ENCODE measurements around the gene BBC3.
A peak's percentile ranks its signal among the peaks of the same experiment; 100 is the strongest.
"Not testable (repeated sequence)": the region's sequence is repeated elsewhere in the genome, so short reads cannot be mapped to it uniquely, and the experiment has no call there.

The BBC3 gene, protein sequence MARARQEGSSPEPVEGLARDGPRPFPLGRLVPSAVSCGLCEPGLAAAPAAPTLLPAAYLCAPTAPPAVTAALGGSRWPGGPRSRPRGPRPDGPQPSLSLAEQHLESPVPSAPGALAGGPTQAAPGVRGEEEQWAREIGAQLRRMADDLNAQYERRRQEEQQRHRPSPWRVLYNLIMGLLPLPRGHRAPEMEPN

DNA sequence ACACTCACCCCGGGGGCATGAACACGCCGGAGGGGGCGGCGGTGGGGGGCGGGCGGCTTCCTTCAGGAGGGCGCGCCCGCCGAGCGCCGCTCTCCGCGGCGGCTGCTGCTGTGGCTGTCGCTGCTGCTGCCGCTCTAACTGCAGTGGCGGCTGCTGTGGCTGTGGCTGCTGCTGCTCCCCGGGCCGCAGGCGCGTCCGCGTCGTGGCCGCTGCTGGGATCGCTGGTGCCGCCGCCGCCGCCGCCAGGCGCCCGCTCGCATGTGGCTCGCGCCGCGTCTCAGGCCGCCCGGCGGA is at the start of gene BBC3:
Gene BBC3 (minus strand): TSS at position 279 of the 294 bp plus-strand sequence. CDS start 2,768 bp downstream, outside the sequence.
- DNase-seq, result peak in 1 of 2 donors; percentile 36

DNA sequence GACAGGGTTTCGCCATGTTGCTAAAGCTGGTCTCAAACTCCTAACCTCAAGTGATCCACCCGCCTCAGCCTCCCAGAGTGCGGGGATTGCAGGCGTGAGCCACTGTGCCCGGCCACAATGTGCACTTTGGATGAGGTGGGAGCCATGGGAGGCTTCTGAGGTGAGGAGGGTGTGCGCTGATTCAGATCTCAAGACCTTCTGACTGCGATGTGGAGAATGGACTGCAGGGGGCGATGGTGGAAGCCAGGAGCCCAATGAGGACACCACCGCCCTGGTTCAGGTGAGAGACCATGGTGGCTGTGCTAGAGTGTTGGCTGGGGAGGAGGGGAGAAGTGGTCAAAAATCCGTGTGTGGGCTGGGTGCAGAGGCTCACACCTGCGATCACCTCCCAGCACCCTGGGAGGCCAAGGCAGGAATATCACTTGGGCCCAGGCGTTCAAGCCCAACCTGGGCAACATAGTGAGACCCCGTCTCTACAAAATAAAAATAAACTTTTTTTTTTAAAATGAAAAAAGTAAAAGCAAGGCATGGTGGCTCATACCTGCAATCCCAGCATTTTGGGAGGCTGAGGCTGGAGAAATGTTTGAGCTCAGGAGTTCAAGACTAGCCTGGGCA is 49.3 kb upstream of the BBC3 start:
- DNase-seq, result peak in 1 of 2 donors; percentile 66

DNA sequence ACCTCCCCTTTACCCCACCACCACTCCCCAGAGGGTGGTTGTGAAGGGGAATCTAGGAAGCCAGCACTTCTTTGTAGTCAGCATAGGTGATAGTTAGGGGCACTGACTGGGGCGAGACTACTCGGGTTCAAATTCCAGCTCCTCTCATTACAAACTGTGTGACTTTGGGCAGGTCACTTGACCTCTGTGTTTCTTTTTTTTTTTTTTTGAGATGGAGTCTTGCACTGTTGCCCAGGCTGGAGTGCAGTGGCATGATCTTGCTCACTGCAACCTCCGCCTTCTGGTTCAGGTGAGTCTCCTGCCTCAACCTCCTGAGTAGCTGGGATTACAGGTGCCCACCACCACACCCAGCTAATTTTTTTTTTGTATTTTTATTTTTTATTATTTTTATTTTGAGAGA is 45.5 kb upstream of the BBC3 start:
- DNase-seq, result not testable (repeated sequence)

DNA sequence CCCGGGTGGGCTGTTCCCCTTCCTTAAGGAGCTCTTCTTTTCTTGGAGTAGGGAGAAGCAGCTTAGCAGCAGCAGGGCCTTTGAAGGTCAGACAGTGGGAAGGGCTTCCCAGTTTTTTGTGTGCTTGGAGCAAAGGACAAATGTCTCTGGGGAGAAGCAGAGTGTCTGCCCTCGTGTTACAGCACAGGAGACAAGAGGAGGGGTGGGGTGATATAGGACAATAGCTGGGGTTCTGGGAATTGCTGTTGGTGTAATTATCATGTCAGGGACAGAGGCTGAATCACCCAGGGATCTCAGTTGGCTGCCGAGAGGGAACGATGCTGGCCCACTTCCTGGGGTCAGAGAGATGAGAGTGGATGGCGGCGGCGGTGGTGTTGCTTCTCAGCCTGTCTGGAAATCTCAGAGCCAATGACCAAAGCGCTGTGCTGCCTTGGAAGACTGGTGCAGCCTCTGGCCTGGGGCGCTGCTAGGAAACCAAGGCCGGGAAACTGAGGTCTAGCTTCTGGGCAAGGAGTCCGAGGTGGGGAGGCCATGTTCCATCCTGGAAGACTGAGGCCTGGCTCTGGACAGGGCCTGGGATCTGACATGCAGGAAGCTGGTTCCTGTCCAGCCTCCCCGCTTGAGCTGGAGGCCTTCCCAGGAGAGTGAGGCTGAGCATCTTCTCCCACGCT is 44.9 kb upstream of the BBC3 start:
- no peak for DNase-seq

DNA sequence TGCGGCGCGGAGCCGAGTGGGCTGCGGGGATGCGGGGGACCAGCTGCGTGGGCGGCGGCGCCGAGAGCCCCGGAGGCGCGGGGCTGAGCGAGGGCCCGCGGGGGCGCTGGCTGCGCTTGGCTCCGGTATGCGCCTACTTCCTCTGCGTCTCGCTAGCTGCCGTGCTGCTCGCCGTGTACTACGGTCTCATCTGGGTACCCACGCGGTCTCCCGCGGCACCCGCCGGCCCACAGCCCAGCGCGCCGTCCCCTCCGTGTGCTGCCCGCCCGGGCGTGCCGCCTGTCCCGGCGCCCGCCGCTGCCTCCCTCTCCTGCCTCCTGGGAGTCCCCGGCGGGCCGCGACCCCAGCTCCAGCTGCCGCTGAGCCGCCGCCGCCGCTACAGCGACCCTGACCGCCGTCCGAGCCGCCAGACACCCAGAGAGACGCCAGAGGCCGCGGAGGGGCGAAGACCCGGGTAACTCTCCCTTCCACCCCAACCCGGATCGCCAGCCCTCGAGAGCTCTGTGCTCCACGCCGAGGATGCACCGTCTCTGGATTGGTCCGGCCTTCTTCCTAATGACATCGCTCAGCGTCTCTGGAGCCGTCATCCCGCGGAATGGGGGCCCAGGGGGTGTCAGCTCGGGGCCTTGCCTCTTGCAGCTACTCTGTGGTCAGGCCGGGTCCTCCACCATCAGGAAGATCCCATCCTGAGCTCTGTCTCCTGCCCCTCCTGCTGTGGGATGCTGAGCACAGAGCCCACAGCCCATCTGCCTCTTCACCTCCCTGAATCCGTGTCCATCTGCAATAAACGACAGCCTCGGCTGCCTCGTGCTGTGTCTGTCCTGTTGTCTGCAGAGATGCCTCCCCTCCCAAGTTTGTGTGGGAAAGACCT is 44.1 kb upstream of the BBC3 start:
- DNase-seq, result peak in 1 of 2 donors; percentile 28

DNA sequence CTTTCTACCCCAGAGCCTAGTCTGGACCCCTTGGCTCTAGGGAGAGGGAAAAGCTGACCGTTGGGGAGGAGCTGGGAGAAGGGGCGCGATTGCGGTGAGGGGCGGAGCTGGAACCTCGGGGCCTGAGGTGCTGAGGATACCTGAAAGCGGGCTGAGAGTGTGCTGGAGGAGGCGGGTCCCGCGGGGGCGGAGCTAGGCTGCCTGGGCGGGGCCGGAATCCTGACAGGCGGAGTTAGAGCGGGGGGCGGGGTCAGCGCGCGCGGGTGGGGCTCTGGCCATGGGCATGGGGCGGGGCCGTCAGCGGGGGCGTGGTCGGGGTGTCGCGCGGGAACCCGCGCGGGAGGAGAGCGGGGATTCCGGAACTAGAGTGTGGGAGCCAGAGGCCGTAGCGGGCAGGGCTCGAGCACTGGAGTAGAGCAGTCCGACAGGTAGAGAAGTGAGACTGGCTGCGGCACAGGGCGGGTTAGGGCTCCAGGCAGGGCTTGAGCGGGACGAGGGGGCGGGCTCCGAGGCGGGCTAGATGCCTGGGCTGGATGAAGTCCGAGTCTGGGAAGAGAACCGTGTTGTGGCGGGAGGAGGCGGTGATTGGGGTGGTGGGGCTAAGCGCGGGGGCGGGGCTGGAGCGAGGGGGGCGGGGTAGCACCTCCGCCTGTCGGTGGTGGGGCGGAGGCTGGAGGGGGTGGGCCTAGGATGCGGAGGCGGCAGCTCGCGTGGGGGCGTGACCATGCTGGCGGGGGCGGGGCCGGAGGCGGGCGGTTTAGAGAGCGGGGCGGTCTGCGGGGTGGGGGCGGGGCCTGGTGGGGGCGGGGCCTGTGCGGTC is 43.3 kb upstream of the BBC3 start, which contains the start of gene INAFM1:
Gene INAFM1 (plus strand): TSS at position 815 of the 820 bp plus-strand sequence. CDS start 35 bp downstream, outside the sequence.
- DNase-seq, result peak; percentile 92 to 99

DNA sequence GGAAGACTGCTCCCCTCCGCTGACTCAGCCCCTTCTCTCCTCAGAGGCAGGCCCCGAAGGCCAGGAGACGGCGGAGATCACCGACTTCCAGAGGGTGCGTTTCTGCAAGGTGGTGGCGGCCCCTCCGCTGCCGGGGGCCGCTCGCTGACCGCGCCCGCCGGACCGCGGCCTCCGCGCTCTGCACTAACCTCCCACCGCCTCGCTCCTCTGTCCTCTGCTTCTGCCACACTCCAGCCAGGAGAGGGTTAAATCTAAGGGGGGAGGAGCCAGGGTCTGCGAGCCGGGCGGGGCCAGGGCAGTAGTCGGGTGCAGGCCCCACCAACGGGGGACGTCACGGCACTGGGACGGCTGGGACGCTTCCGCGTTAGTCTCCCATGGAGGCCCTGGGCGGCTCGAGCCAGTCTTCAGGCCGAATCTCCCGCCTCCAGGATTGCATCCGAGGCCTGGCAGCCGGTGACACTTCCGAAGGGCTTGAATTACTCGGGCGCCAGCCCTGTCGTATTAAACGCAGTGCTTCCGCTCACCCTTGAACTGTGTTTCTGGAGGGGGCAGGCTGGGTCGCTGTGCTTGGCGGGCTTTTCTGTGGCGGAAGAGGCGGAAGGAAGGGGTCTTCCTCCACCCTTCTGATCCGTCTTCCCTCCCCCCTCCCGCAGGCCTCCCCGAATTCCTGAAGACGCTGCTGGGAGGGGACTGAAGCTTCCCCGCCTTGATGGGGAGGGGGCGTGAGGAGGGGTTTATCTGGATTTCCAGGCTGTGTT is 42.5 kb upstream of the BBC3 start:
- peak; percentile 89 to 90 for DNase-seq

DNA sequence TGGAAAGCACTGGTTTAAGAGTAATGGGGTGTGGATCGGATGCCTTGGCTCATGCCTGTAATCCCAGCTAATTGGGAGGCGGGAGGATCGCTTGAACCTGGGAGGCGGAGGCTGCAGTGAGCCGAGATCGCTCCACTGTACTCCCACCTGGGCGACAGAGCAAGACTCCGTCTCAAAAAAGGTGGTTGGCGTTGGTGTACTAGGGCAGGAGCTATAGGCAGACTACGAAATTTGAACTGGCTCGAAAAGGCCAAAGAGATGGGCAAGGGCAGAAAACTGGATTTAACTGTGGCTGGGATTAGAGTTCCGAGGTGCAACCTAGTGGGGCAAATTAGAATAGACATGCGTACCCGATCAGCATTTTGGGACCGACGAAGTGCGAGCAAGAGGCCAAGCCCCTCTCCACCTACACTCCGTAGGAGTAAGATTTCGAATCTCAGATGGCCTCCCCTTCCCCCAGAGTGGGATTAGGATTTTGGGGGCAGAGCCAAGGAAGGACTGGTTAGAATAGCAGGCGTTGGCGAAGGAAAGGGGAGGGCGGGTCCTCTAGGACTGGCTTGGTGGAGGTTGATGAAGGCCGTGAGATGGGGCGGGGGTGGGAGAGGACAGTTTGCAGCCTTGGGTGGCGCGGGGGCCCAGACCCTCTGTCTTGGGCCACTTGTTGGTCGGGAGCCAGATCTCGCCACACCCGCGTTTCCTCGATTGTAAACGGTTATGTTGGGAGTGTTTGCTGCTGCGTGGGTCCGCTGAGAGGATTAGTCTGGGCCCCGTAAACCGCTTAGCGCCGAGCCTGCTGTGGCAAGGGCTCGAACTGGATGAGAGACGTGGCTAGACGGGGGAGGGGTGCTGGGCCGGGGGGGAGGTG is 41.7 kb upstream of the BBC3 start:
- no peak for DNase-seq

DNA sequence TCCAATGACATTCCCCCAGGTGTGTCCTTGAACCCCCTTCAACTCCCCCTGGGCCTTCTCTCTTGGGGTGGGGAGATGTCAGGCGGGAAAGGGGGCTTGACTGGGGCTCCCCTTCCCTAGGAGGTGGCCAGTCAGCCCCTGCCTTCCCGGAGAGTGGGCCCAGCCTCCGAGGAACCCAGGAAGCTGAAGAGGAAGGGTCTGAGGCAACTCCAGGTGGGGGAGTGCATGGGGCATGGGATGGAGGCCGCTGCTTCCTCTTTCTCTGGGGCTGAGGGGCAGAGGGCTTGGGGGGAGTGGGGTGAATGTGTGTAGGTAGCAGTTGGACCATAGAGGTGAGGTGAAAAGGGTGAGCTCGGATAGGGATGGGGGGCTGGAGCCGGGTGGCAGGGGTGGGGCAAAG is 41.0 kb upstream of the BBC3 start:
- no peak for DNase-seq

DNA sequence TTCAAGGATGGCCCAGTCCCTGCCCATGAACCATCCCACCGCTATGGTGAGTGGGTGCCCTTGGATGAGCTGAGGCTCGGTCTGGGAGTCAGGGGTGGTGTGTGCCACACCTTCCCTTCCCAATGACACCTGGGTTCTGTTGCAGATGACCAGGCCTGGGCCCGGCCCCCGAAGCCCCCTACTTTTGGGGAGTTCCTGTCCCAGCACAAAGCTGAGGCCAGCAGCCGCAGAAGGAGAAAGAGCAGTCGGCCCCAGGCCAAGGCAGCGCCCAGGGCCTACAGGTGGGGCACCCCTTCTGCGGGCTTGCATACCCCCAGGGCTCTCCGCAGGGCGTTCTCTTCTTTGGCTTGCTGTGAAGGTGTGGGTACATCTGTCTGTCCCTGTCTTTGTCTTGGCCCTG is 39.4 kb upstream of the BBC3 start:
- no peak for DNase-seq

DNA sequence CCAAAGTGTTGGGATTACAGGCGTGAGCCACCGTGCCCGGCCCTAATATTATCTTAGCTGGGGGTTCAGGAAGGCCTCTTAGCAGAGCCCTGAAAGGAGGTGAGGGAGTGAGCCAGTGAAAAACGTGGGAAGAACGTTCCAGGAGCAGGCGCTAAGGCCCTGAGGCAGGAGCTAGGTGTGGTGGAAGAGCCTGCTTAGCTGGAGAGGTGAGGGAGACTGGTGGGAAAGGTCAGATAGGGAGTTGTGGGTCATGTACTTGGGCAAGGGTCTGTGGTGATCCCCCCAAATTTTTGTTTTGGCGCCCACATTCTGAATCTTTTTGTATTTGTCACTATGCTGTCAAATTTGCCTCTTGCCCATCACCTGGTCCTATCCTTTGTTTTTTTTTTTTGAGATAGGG is 38.6 kb upstream of the BBC3 start:
- no peak for DNase-seq

DNA sequence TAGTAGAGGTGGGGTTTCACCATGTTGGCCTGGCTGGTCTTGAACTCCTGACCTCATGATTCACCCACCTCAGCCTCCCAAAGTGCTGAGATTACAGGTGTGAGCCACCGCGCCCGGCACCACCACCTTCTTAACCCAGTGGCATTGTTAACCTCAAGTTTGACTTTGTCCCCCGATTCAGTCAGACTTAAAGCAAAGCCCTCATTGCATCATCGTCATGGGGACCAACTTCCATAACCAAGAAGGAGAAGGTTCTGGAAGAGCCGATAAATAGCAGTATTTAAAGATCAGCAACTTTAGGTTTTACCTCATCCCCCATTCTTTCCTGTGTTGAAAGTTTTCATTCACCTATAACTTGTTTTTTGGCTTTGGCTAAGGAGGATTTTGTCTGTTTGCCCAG is 37.0 kb upstream of the BBC3 start:
- DNase-seq, result no peak

DNA sequence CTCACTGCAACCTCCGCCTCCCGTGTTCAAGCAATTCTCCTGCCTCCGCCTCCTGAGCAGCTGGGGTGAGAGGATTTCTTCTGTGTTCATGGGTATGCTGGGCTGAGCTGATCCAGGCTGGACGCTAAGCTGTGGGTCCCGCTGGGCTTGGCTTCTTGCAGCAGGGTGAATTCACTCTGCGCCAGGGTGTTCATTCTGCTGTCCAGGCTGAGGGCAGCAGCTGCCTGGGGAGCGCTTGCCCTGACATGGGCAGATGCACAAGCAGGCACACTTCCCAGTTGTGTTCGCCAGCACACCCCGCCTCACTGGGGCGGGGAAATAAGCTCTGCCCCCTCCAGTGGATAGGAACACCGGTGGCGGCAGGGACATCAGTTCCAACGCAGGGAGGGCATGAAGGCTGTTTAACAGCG is 36.4 kb upstream of the BBC3 start:
- no peak for DNase-seq

DNA sequence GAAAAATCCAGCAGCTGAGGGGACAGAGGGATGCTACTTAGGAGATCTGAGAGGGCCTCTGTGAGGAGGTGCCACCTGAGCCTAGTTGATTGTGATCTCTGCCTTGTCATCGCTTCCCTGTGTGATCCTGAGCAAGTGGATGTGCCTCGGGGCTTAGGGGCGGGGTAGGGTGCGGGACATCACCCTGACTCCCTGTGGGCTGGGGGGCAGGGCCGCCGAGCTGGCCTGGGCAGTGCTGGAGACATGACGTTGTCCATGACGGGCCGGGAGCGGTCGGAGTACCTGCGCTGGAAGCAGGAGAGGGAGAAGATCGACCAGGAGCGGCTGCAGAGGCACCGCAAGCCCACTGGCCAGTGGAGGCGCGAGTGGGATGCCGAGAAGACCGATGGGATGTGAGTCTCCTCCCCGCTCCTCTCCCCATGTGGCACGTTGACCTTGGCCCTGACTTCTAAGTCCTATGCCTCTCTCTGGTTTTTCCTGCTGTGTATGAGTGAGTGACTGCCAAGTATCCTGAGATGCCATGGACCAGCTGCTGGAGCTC is 35.5 kb upstream of the BBC3 start:
- DNase-seq, result no peak

DNA sequence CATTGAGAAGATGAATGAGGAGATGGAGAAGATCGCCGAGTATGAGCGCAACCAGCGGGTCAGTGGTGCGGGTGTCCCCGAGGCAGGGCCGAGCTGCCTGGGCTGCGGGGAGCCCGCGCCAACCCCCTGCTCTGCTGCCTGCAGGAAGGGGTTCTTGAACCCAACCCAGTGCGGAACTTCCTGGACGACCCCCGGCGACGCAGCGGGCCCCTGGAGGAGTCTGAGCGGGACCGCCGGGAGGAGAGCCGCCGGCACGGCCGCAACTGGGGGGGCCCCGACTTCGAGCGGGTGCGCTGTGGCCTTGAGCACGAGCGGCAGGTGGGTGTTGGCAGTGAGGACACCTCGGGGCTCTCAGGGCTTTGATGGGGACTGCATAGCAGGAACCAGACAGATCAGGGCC is 33.6 kb upstream of the BBC3 start:
- no peak for DNase-seq

DNA sequence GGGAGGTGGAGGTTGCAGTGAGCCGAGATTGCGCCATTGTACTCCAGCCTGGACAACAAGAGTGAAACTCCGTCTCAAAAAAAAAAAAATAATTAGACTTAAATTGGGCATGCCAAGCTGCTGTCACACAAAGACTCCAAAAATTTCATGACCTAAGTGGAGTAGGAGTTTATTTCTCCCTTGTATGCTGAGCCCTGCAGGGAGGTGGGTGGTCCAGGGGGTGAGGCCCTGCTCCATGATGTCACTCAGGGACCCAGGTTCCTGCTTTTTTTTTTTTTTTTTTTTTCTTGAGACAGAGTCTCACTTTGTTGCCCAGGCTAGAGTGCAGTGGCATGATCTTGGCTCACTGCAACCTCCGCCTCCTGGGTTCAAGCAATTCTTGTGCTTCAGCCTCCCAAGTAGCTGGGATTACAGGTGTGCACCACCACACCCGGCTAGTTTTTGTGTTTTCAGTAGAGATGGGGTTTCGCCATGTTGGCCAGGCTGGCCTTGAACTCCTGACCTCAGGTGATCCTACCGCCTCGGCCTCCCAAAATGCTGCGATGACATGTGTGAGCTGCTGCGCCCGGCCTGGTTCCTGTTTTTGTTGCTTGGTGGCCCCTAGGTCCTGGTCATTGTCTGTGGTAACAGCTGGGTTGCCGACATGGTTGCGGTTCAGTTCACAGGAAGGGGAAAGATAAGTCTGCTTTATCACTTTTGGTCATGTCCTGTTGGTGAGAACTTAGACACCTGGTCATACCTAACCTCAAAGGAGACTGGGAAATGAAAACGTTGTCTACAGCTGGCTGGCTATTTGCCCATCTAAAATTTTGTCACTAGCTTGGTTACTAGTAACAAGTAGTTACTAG is 31.2 kb upstream of the BBC3 start:
- peak in 1 of 2 donors; percentile 46 for DNase-seq

DNA sequence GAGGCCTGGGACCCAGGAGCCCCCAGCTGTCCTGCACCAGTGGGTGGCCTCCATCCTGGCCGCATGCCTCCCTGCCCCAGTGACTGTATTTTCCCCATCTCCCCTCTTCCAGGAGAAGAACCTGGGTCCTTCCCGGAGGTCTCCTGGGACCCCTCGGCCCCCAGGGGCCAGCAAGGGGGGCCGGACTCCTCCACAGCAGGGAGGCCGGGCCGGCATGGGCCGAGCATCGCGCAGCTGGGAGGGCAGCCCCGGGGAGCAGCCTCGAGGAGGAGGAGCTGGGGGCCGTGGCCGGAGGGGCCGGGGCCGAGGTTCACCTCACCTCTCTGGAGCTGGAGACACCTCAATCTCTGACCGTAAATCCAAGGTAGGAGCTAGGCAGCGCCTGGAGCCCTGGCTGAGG is 29.5 kb upstream of the BBC3 start:
- DNase-seq, result no peak

DNA sequence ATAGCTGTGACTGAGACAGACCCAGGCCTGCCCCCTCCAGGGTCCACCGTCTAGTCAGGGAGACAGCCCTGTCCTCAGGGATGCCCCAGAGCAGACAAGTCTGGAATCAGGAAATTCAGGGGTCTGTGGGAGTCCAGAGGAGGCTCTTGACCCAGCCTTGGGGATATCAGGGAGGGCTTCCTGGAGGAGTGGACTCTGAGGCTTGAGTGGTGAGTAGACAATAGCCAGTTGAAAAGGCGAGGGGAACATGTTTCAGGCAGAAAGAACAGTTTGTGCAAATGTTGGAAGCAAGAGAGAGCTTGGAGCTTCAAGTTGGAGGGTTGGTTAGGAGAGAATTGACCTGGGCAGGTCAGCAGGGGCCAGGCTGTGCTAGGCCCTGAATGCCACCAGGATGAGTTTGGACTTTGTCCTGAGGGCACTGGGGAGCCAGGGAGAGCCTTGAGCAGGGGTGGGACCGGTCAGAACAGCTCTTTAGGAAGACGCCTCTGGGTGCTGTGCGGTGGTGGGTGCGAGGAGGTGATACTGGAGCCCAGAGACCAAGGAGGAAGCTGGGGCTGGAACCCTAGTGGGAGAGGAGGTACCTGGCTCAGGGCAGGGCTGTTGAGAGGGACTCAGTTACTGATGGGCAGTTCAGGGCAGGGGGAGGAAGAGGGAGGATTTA is 28.0 kb upstream of the BBC3 start:
- no peak for DNase-seq

DNA sequence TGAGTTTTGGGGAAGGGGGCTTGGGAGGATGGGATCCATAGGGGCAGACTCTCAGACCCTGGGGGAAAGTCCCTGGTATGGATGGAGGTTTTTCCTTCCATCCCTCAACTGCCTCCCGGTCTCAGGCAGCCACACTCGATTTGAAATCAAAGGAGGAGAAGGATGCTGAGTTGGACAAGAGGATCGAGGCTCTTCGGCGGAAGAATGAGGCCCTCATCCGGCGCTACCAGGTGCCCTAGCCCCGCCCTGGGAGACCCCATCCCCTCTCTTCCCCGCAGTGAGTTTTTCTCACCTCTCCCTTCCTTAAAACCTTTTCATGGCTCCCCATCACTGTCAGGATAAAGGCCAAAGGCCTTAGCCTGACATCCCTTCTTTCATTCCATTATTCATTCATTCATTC is 27.4 kb upstream of the BBC3 start:
- no peak for DNase-seq

All from inflammatory macrophage treated with lipopolysaccharide for 1 hour (primary cell).